ENCODE results near the gene RC3H1.

- no peak for TF ChIP-seq CTCF (conservative IDR thresholded peaks at IDR 0.05 in 1 of 2, IDR thresholded peaks at IDR 0.05 in 1 of 2; ENCODE audit: extremely low read depth in 1 of 2, insufficient read depth in 1 of 2, low read depth in 1 of 2, low read length in 2 of 2)
- no peak for TF ChIP-seq EZH2 (IDR thresholded peaks at IDR 0.05; ENCODE audit: borderline replicate concordance, low read length)
Measured at GRCh38 chr1:173988068-173988467, 34.1 kb downstream of the RC3H1 start.

All from mammary epithelial cell (primary cell).